HL-60 (cell line): Measurements from ENCODE around the gene EPHA6.

Source experiments
- DNase-seq, 2 experiments: peaks; one replicate each; pipeline ENCODE4 v3.0.0-alpha.2; 2010 to 2020; ENCODE audit warnings: low read depth in 1 of 2, low spot score in 1 of 2
- H3K27ac ChIP-seq: fragments of 250-450 bp; sonication (Bioruptor Pico); replicated peaks from 2 replicates; pipeline ENCODE4 v1.5.1; 2020; ENCODE audit warnings: mild to moderate bottlenecking, moderate library complexity
- H3K27me3 ChIP-seq: fragments of 250-450 bp; sonication (Bioruptor Pico); 2 replicates; pipeline ENCODE4 v1.5.1; 2021; ENCODE audit warnings: mild to moderate bottlenecking, moderate library complexity; ENCODE audit not compliant: insufficient read depth, poor library complexity, severe bottlenecking
- H3K4me3 ChIP-seq: replicated peaks from 2 replicates; pipeline ENCODE4 v1.5.1; 2011; ENCODE audit warnings: mild to moderate bottlenecking, control low read depth, low read length; ENCODE audit not compliant: insufficient read depth
- GABPA ChIP-seq: IDR thresholded peaks from 2 replicates; pipeline ENCODE4 v1.6.1; 2012; ENCODE audit warnings: low read depth
- POLR2AphosphoS5 ChIP-seq: IDR thresholded peaks from 2 replicates; pipeline ENCODE4 v1.6.1; 2012; ENCODE audit warnings: low read depth
- SPI1 ChIP-seq: IDR thresholded peaks from 2 replicates; pipeline ENCODE4 v1.6.1; 2012; ENCODE audit warnings: low read depth, mild to moderate bottlenecking, borderline replicate concordance
- TF ChIP-seq, protein P1 (sequence below): IDR thresholded peaks from one replicate; pipeline ENCODE4 v1.5.1; 2011; ENCODE audit warnings: low read length, control low read depth, inconsistent platforms; ENCODE audit not compliant: insufficient read depth
- TF ChIP-seq, protein P2 (sequence below): IDR thresholded peaks from 2 replicates; pipeline ENCODE4 v1.6.1; 2012; ENCODE audit warnings: low read depth; ENCODE audit not compliant: insufficient replicate concordance

The EPHA6 gene

DNA sequence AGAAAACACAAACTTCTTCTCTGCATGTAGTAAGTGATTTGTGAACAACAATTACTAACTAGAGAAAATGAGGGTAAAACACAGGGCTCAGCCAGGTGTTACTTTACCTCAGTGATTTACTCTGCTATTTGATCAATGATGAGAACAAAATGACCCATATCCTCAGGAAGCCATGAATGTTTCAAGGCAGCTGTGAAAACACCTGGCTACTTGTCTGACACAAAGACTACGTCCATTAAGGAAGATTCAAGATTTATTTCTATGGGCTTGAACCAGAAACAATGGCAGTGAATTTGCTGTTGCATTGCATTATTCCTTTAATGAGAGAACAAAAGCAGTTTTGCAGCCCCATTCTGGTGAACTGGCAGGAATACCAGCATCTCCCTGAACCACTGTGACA is 575.5 kb downstream of the EPHA6 start:
- no peak overlapping the region for H3K27ac ChIP-seq
- no peaks in the 10 kb centered on the region for H3K27me3 ChIP-seq
- DNase-seq: no peak
- no peak for TF ChIP-seq SPI1
- TF ChIP-seq GABPA: no peak
- TF ChIP-seq POLR2AphosphoS5: no peak
- TF ChIP-seq, protein P1, sequence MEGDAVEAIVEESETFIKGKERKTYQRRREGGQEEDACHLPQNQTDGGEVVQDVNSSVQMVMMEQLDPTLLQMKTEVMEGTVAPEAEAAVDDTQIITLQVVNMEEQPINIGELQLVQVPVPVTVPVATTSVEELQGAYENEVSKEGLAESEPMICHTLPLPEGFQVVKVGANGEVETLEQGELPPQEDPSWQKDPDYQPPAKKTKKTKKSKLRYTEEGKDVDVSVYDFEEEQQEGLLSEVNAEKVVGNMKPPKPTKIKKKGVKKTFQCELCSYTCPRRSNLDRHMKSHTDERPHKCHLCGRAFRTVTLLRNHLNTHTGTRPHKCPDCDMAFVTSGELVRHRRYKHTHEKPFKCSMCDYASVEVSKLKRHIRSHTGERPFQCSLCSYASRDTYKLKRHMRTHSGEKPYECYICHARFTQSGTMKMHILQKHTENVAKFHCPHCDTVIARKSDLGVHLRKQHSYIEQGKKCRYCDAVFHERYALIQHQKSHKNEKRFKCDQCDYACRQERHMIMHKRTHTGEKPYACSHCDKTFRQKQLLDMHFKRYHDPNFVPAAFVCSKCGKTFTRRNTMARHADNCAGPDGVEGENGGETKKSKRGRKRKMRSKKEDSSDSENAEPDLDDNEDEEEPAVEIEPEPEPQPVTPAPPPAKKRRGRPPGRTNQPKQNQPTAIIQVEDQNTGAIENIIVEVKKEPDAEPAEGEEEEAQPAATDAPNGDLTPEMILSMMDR: no peak
- TF ChIP-seq, protein P2, sequence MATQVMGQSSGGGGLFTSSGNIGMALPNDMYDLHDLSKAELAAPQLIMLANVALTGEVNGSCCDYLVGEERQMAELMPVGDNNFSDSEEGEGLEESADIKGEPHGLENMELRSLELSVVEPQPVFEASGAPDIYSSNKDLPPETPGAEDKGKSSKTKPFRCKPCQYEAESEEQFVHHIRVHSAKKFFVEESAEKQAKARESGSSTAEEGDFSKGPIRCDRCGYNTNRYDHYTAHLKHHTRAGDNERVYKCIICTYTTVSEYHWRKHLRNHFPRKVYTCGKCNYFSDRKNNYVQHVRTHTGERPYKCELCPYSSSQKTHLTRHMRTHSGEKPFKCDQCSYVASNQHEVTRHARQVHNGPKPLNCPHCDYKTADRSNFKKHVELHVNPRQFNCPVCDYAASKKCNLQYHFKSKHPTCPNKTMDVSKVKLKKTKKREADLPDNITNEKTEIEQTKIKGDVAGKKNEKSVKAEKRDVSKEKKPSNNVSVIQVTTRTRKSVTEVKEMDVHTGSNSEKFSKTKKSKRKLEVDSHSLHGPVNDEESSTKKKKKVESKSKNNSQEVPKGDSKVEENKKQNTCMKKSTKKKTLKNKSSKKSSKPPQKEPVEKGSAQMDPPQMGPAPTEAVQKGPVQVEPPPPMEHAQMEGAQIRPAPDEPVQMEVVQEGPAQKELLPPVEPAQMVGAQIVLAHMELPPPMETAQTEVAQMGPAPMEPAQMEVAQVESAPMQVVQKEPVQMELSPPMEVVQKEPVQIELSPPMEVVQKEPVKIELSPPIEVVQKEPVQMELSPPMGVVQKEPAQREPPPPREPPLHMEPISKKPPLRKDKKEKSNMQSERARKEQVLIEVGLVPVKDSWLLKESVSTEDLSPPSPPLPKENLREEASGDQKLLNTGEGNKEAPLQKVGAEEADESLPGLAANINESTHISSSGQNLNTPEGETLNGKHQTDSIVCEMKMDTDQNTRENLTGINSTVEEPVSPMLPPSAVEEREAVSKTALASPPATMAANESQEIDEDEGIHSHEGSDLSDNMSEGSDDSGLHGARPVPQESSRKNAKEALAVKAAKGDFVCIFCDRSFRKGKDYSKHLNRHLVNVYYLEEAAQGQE: no peak
- no peak overlapping the region for H3K4me3 ChIP-seq

DNA sequence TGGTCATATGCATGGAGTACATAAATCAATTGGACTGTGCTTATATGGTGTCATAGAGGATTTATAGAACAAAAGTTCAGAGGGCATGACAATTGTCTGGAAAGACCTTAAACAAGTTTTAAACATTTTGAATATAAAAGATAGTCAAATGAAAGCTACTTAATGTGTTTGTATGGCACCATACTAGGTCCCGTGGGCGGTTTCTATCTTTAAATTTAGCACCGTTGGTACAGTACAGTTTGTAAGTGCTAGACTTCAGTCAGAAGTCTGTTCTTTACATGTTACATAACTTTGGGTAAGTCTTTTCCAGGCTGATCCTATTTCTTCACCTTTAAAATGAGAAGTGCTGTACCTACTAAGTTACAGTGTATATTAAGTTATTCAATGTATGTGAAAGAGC is 576.8 kb downstream of the EPHA6 start:
- Histone ChIP-seq H3K27ac (no peak overlapping the region), H3K4me3 (no peak overlapping the region), H3K27me3 (no peaks in the 10 kb centered on the region)
- TF ChIP-seq, protein P1: no peak
- TF ChIP-seq GABPA (no peak), POLR2AphosphoS5 (no peak), SPI1 (no peak)
- TF ChIP-seq, protein P2: no peak
- no peak for DNase-seq

DNA sequence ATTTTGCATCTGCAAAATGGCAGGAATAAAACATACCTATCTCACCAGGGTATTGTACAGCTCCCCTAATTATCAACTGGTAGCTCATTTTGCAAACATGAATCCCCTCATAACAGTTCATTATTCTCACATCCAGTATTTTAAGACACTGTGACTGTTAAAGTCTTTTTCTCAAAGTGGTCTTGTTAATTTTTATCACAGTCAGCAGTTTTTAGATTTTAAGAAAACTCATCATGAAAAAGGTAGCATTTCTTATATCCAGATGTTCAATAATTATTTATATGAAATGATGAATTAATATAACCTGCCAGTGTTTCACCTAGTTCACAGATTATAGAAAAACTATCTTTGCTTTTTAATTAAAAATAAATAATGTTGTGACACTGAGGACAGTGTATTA is 595.2 kb downstream of the EPHA6 start:
- TF ChIP-seq SPI1 (no peak), GABPA (no peak), POLR2AphosphoS5 (no peak)
- TF ChIP-seq, protein P1: no peak
- TF ChIP-seq, protein P2: no peak
- no peak overlapping the region for H3K4me3 ChIP-seq
- no peak for DNase-seq
- H3K27ac ChIP-seq: no peak overlapping the region
- no peaks in the 10 kb centered on the region for H3K27me3 ChIP-seq
